Stimulated activated CD4-positive, alpha-beta T cell treated with anti-CD3 and anti-CD28 coated beads, Interleukin-1b, Interleukin-23, amount 100 ng/mL, for 1 hour (primary cell): ENCODE data around the gene SPATA25.
A peak's percentile ranks its signal among the peaks of the same experiment; 100 is the strongest.

ENCODE experiments used
- DNase-seq, 2 donors: peaks; one replicate each; pipeline ENCODE4 v3.0.0-alpha.2; 2020; ENCODE audit warnings: low read depth in 2 of 2

SPATA25 gene

DNA sequence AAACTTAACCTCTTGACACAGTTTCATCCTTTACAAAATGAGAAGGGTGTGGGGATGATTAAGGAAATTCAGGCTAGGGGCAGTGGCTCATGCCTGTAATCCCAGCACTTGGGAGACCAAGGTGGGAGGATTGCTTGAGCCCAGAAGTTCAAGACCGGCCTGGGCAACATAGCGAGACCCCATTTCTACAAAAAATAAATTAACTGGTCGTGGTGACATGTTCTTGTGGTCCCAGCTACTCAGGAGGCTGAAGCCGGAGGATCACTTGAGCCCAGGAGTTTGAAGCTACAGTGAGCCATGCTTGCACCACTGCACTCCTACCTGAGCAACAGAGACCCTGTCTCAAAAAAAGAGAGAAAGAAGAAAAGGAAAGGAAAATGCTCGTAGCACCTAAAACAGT, 21.0 kb downstream of the SPATA25 start:
- no peak for DNase-seq

DNA sequence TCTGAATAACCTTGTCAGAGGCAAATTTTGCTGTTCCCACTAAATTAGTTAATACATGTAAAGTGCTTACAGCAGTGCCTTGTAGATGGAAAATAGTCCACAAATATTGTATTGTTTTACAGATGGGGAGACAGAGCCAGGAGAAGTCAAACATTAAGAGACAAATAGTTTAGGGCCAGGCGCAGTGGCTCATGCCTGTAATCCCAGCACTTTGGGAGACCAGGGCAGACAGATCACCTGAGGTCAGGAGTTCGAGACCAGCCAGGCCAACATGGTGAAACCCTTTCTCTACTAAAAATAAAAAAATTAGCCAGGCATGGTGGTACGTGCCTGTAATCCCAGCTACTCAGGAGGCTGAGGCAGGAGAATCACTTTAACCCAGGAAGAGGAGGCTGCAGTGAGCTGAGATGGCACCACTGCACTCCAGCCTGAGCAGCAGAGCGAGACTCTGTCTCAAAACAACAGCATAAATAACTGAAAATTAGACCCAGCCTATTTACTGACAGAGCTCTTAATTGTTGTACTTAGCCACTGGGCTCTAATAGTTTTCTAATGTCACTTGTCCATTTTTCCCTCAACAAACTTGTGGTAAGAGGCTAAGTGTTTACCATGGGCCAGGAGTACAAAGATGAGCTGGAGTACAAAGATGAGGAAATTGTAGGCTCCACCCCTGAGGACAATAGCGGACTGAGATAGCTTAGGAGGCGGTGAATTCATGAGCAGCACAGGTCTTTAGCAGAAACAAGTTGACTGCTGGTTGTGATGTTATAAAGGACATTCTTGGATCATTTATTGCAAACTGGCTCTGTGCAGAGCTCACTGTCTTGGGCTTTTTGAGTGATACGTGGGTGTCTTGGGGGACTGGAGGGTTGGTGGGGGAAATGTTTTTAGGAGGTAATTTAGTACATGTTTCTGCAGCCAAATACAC, 23.6 kb downstream of the SPATA25 start:
- DNase-seq: no peak

DNA sequence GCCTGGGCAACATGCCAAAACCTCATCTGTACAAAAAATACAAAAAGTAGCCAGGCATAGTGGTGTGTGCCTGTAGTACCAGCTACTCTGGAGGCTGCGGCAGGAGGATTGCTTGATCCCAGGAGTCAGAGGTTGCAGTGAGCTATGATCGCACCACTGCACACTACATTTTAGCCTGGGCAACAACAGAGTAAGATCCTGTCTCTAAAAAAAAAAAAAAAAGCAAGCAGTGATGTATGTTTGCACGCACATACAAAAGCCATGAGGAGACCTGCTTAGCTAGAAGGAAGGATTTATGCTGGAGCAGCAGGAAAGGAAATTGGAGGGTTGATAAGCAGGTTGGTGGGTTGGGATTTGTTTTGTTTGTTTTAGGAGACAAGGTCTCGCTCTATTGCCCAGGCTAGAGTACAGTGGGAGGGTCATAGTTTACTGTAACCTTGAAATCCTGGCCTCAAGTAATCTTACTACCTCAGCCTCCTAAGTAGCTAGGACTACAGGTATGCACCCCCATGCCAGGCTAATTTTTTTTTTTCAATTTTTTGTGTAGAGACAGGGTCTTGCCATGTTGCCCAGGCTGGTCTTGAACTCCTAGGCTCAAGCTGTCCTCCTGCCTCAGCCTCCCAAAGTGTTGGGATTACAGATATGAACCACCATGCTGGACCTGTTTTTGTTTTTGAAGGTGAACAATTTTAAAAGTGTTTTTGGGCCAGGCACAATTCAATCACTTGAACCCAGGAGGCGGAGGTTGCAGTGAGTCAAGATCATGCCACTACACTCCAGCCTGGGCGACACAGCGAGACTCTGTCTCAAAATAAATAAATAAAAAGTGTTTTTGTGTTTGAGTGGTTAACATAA, 26.0 kb downstream of the SPATA25 start:
- DNase-seq: no peak

DNA sequence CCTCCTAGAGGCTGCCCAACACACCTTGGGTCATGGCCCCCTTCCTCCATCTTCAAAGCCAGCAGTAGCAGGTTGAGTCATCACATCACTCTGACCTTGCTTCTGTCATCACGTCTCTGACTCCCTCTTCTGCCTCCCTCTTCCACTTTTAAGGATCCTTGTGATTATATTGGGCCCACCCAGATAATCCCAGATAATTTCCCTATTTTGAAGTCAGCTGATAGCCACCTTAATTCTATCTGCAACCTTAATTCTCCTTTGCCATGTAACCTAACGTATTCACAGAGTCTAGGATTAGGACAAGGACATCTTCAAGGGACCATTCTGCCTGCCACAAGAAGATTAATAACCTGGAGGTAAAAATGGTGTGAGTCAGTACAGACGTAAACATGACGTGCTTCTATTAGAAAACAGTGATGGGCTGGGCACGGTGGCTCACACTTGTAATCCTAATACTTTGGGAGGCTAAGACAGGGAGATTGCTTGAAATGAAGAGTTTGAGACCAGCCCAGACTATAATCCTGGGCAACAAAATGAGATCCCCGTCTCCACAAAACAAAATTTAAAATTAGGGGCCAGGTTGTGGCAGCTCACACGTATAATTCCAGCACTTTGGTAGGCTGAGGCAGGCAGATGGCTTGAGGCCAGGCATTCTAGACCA, 26.7 kb downstream of the SPATA25 start:
- DNase-seq: no peak

DNA sequence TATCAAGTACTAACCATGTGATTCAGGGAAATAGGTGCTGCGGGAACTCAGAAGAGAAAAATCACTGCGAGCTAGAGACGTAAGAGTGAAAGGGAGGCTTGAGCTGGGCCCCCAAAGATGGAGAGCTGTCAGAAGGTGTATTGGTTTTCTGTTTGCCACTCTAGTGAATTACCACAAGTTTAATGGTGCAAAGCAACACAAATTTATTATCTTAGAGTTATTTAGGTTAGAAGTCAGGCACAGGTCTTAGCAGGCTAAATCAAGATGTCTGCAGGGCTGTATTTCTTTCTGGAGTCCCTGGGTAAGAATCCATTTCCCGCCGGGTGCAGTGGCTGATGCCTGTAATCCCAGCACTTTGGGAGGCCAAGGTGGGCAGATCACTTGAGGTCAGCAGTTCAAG, 27.5 kb downstream of the SPATA25 start:
- DNase-seq: no peak

DNA sequence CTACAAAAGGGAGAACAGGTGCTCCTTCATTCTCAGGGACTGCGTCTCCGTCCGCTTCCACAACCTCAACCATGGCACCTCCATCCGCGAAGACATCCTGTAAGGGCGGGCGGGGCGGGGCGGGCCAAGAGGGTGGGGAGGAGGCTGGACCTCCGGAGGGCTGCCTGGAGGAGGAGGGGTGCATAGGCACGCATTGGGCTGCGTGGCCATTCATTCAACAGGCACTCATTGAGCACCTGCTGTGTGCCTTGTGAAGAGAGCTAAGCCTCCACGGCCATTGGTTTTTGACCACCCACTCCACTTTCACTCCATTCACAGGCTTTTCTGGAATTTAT, 29.6 kb downstream of the SPATA25 start:
- no peak for DNase-seq

DNA sequence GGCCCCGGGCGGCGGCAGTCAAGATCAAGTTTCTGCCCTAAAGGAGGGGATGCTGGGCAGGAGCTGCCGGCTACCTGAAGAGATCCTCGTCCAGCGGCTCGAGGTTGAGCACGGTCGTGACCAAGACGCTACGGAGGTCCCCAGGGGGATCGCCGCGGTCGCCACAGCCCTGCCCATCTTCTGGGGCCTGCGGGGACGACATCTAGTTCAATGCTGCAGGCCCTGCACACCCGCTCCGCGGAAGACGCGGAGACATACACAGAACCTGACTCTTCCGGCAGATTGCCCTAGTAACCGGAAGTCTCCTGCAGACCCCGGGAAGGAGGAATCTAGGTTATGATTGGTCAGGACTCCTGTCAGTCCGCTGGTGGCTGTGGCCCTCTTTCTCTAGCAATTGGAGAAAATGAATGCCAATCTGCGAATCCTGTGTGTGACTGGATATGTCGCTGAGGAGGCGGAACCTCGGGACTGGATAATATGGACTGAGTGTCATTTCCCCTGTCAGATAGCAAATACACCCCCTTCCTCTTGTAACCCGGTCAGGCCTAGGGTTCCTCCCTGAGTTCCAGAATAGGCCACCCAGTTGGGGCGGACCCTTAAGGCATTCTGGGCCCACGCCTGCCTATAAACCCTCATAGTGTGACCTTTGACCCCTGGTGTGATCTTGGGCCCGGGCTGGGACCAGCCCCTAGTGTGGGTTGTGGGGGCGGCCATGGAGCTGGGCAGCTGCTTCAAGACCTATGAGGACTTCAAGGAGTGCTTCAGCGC, 30.1 kb downstream of the SPATA25 start, which contains the start of the genes ACOT8 and ZSWIM3:
TSS of gene ACOT8 (minus strand) at position 279 of the 768 bp plus-strand sequence. CDS start at position 202, 77 bp downstream.
TSS of gene ZSWIM3 (plus strand) at position 501 of the 768 bp plus-strand sequence. CDS start at position 713, 212 bp downstream.
- peak; percentile 69 to 88 for DNase-seq

DNA sequence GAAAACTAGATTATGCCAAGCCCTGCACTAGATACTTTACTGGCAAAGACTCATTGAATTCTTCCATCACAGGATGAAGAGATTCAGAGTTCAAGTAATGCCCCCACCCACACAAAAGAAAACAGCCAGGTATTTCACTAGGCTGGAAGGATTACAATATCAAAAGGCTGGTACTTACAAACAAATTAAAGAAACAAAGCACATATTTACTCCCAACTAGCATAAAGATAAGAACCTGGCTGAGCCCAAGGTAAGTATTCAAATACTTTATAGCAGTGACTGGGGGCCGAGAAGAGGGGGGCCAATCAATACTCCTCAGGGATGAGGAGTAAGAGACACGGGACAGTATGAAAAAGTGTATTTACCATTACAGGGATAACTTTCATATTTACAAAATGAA, 33.9 kb downstream of the SPATA25 start:
- DNase-seq: no peak

DNA sequence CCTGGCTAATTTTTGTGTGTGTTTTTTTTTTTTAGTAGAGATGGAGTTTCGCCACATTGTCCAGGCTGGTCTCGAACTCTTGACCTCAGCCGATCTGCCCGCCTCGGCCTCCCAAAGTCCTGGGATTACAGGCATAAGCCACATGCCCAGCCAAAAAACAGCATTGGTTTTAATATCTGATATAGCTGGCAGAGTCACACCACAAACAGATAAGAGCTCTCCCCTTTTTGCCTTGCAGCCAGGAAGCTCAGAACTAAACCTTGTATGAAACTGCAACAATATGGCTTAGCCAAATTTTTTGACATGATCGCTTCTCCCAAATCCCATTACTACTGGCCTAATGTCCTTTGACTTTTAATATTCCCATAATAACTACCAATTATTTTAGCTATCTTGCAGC, 35.1 kb downstream of the SPATA25 start:
- DNase-seq: no peak

DNA sequence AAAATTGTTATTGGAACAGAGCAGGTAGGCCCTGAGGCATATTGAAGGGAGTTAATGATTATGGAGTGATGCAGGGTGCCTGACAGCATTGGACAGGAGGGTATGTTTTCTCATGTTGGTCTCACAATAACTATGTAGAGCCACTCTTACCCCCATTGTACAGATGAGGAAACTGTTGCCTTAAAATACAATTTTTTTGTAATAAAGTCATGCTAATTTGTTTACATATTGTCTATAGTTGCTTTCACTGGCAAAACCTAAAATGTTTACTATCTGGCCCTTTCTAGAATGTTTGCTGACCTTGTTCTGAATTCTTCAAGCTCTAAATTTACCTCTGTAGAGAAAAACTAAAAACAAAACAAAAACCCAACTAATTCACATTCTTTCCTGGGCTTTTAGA, 35.9 kb downstream of the SPATA25 start:
- no peak for DNase-seq

DNA sequence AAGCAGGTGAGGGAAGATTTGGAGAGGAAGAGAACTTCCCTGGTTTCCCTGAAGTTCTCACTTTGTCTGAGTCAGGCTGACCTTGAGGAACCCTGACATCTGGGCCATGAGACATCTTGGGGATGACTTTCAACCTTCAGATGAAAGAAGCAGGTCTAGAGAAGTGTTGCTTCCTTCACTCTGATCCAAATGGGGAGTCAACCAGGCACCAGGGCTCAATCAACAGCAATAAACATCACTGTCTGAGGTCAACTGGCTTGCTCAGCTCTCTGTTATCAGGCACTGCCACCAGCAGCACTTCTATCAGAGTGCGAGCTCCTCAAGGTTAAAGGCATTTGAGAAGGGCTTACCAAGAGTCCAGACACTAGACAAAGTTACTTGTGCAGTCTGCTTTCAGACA, 36.5 kb downstream of the SPATA25 start:
- no peak for DNase-seq

DNA sequence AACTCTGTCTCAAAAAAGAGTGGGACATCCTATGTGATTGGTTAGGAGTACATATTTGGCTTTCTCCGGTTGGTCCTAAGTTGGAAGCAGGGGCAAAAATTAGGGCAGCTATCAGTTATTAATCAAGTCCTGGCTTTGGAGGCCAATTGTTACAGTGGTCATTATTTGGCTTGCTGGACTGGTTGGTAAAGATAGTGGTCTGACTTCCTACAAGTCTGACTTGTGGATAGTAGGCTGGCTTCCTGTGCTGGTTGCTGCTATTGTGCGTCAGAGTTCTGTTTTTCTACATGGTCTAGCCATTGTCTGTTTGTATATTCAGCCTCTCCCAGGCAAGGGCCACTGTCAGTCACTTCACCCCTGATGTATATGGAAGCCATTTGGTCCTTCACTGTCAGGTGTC, 37.2 kb downstream of the SPATA25 start:
- no peak for DNase-seq

DNA sequence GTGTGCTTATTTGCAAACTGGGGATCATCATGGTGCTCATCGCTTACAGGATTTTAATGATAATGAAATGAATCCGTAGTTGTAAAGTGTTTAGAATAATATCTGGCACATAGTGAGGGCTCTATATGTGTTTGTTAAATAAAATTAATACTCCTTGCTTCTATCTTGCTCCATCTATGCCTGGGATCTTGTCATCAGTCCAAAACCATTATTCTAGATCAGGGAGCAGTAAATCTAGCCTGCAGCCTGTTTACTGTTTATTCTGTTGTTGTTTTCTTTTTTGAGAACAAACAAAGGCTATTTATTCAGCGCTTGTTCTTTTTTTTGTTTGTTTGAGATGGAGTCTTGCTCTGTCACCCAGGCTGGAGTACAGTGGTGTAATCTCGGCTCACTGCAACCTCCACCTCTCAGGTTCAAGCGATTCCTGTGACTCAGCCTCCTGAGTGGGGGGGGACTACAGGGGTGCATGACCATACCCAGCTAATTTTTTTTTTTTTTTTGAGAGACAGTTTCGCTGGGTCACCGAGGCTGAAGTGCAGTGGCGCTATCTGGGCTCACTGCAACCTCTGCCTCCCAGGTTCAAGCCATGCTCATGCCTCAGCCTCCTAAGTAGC, 38.3 kb downstream of the SPATA25 start:
- DNase-seq: no peak

DNA sequence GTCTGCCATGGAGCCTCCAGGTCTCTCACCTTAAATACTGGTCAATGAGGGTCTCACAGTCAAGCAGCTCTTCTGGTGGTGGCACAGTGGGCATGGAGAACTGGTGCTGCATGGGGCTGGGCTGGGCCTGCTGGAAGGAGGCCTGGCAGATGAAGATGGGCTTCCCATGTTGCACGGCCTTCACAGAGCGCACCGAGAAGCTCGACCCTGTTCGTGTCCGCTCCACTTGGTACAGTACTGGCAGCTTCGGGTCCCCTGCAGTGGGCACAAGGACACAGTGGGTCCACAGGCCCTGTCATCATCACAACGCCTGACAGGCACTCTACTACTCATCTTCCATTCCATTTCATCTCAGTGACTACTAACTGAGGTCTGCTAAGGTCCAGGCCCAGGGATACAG, 39.0 kb downstream of the SPATA25 start:
- no peak for DNase-seq

DNA sequence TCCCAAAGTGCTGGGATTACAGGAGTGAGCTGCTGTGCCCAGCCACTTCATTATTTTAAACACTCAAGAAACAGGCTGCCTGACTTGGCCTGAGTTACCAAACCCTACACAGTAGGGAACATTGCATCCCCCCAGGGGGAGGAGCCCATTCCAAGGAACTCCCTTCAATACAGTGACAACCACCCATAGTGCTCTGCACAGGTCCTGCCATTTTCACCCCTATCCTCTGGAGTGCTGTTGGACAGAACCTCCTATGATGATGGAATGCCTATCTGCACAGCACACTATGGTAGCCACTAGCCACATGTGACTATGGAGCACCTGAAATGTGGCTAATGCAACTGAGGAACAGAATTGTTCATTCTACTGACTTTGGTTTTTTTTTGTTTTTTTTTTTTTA, 42.0 kb downstream of the SPATA25 start:
- no peak for DNase-seq

DNA sequence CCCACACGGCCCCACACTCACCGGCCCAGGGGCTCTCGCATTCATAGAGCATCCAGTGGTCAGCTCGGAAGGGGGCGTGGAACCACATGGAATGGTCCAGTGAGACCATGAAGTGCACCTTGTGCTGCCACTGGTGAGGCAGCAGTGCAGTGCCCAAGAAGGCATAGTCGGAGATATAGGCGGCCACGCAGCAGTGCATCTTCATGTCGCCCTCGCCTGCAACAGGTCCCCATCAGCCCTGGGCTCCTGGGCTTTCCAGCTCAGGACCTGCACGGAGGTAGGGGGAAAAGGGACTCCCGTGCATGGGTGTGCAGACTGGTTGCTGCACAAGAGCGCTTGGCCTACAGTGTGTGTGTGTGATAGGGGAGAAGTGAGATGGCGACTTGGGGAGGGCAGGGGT, 43.9 kb downstream of the SPATA25 start:
- no peak for DNase-seq

DNA sequence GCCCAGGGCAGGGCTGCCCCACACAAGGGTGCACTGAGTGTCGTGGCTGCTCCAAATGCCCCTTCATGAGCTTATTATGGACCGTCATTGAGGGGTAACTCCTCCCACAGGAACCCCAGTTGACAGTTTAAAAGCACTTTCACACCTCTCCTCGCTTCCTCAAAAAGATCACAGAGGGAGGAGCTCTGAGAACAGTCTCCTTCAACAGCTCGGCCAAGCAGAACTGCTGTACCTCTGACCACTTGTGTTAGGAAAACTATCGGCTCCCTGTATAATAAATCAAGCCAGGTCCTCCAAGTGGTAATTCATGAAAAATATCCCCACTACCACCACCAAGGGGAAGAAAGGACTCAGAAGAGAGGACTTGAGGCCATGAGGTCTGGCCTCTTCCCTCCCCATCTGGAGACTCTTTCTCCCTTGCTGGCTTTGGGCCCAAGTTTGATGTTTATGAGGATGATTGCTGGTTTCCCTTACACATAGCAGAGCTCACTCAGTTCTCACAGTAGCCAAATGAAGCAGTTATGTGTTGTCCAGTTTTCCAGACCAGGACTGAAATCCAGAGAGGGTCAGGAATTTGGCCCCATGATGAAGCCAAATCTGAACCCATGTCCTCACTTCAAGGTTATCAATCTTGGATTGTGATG, 45.1 kb downstream of the SPATA25 start:
- DNase-seq: no peak

DNA sequence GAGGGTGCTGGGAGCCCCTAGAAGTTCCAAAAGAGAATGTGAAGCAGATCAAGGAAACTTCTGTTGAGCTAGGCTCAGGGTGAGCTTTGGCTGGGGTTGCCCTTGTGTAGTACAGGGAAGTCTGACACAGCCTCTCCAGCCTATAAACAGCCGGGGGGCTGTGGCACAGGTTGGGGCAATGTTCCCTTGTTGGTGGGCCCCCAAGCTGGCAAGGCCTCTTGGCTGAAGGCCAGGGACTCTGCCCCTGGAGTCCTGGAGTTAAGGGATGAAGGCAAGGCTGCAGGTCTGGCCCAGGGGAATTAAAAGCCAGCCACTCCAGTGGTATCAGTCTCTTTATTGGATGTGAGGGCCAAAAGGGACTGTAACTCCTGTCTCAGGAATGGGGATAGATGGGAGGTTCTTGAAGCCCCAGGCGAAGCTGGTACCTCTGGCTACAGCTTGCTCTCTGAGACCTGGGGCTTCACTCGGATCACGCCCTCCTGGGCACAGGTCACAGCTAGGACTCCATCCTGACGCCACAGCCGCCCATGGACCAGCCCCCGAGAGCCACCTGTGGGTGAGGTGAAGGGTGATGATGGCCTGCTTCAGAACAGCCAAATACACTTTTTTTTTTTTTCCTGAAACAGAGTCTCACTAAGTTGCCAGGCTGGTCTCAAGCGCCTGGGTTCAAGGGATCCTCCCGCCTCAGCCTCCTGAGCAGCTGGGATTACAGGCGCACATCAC, 45.9 kb downstream of the SPATA25 start:
- DNase-seq: no peak

DNA sequence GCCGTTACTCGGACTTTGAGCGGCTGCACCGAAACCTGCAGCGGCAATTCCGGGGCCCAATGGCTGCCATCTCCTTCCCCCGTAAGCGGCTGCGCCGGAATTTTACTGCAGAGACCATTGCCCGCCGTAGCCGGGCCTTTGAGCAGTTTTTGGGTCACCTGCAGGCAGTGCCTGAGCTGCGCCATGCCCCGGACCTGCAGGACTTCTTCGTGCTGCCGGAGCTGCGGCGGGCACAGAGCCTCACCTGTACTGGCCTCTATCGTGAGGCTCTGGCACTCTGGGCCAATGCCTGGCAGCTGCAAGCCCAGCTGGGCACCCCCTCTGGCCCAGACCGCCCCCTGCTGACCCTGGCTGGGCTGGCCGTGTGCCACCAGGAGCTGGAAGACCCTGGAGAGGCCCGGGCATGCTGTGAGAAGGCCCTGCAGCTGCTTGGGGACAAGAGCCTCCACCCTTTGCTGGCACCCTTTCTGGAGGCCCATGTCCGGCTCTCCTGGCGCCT, 46.7 kb downstream of the SPATA25 start:
- DNase-seq: no peak

DNA sequence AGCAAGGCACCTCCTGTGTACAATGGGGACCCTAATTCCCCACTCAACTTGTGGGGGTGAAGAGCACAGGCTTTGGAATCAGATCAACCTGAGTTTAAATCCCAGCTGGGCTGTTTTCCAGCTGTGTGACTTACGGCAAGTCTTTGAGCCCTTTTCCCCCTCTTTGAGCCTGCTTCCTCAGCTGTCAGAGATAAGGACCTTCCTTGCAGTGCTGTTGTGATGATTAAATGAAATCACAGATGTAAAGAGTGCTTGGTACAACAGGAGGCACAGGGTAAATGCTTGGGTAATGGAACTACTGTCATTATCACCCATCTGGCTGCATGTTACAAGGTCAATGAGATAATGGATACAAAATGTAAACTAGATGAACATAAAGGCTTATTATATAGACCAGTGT, 50.6 kb downstream of the SPATA25 start:
- DNase-seq: no peak
